IPS-20b (cell line): Measurements from ENCODE around the gene SPECC1.
"Not testable (repeated sequence)": the region's sequence is repeated elsewhere in the genome, so short reads cannot be mapped to it uniquely, and the experiment has no call there.

ENCODE experiments used
- H3K27ac ChIP-seq: one replicate; pipeline ENCODE4 v1.5.1; 2013; ENCODE audit warnings: low read length
- H3K27me3 ChIP-seq: 2 replicates; pipeline ENCODE4 v1.6.1; 2013; ENCODE audit warnings: mild to moderate bottlenecking, low read length, inconsistent platforms; ENCODE audit not compliant: insufficient read depth
- H3K36me3 ChIP-seq: 2 replicates; pipeline ENCODE4 v1.6.1; 2013; ENCODE audit warnings: low read depth, mild to moderate bottlenecking, inconsistent platforms, low read length, moderate library complexity; ENCODE audit not compliant: insufficient read depth
- H3K4me1 ChIP-seq: 2 replicates; pipeline ENCODE4 v1.6.1; 2013; ENCODE audit warnings: mild to moderate bottlenecking, control low read depth, inconsistent platforms, low read length, moderate library complexity; ENCODE audit not compliant: insufficient read depth
- H3K4me3 ChIP-seq: 2 replicates; pipeline ENCODE4 v1.5.1; 2013; ENCODE audit warnings: mild to moderate bottlenecking, low read length, inconsistent platforms
- H3K9ac ChIP-seq: 2 replicates; pipeline ENCODE4 v1.6.1; 2013; ENCODE audit warnings: low read depth, mild to moderate bottlenecking, inconsistent platforms, low read length, moderate library complexity
- H3K9me3 ChIP-seq: 2 replicates; pipeline ENCODE4 v1.6.1; 2013; ENCODE audit warnings: mild to moderate bottlenecking, low read depth, low read length, inconsistent platforms; ENCODE audit not compliant: insufficient read depth

SPECC1 gene

GRCh38 chr17:20225162-20226115 lies 216.3 kb downstream of the SPECC1 start:
- Histone ChIP-seq H3K36me3 (peaks cover 32% of the 10 kb centered on the region), H3K9ac (peak overlapping the region; percentile 1; the same call in 1 of the 2 replicates), H3K27ac (no peak overlapping the region), H3K9me3 (no peaks in the 10 kb centered on the region), H3K4me1 (peaks cover 21% of the 10 kb centered on the region), H3K4me3 (no peak overlapping the region), H3K27me3 (no peaks in the 10 kb centered on the region)

GRCh38 chr17:20226814-20227482 lies 217.8 kb downstream of the SPECC1 start:
- no peak overlapping the region for H3K4me3 ChIP-seq
- H3K9me3 ChIP-seq: no peaks in the 10 kb centered on the region
- no peak overlapping the region; the same call in 1 of the 2 replicates for H3K9ac ChIP-seq
- peaks cover 42% of the 10 kb centered on the region for H3K36me3 ChIP-seq
- H3K27ac ChIP-seq: no peak overlapping the region
- peaks cover 32% of the 10 kb centered on the region for H3K4me1 ChIP-seq
- no peaks in the 10 kb centered on the region for H3K27me3 ChIP-seq

- not testable (repeated sequence) for H3K4me3 ChIP-seq, H3K27ac ChIP-seq, H3K27me3 ChIP-seq, H3K9me3 ChIP-seq, H3K9ac ChIP-seq
- peaks cover 26% of the 10 kb centered on the region for H3K4me1 ChIP-seq
- H3K36me3 ChIP-seq: peaks cover 51% of the 10 kb centered on the region
Observed at GRCh38 chr17:20227720-20228370, 218.7 kb downstream of the SPECC1 start.

- H3K36me3 ChIP-seq: peaks cover 57% of the 10 kb centered on the region
- H3K27ac ChIP-seq: no peak overlapping the region
- no peak overlapping the region for H3K4me3 ChIP-seq
- no peak overlapping the region for H3K9ac ChIP-seq
- no peaks in the 10 kb centered on the region for H3K9me3 ChIP-seq
- no peaks in the 10 kb centered on the region for H3K27me3 ChIP-seq
- H3K4me1 ChIP-seq: peaks cover 26% of the 10 kb centered on the region
Observed at GRCh38 chr17:20228410-20228809, 219.3 kb downstream of the SPECC1 start.

- H3K27me3 ChIP-seq: no peaks in the 10 kb centered on the region
- no peak overlapping the region for H3K27ac ChIP-seq
- H3K9me3 ChIP-seq: no peaks in the 10 kb centered on the region
- H3K4me1 ChIP-seq: peaks cover 26% of the 10 kb centered on the region
- no peak overlapping the region for H3K4me3 ChIP-seq
- no peak overlapping the region for H3K9ac ChIP-seq
- peaks cover 60% of the 10 kb centered on the region for H3K36me3 ChIP-seq
Observed at GRCh38 chr17:20228860-20229259, 219.7 kb downstream of the SPECC1 start.

- Histone ChIP-seq H3K4me3 (no peak overlapping the region), H3K27ac (no peak overlapping the region), H3K27me3 (no peaks in the 10 kb centered on the region), H3K4me1 (peaks cover 15% of the 10 kb centered on the region), H3K9ac (no peak overlapping the region), H3K36me3 (peaks cover 81% of the 10 kb centered on the region), H3K9me3 (no peaks in the 10 kb centered on the region)
Observed at GRCh38 chr17:20230924-20231323, 221.8 kb downstream of the SPECC1 start.

GRCh38 chr17:20232611-20233010 lies 223.5 kb downstream of the SPECC1 start:
- no peak overlapping the region for H3K9ac ChIP-seq
- no peak overlapping the region for H3K4me3 ChIP-seq
- H3K27ac ChIP-seq: no peak overlapping the region
- H3K9me3 ChIP-seq: no peaks in the 10 kb centered on the region
- H3K36me3 ChIP-seq: peaks cover 89% of the 10 kb centered on the region
- no peaks in the 10 kb centered on the region for H3K27me3 ChIP-seq
- H3K4me1 ChIP-seq: peaks cover 11% of the 10 kb centered on the region

GRCh38 chr17:20234276-20234675 lies 225.1 kb downstream of the SPECC1 start:
- Histone ChIP-seq H3K27me3 (no peaks in the 10 kb centered on the region), H3K36me3 (peaks cover 81% of the 10 kb centered on the region), H3K9me3 (no peaks in the 10 kb centered on the region)

GRCh38 chr17:20235747-20236146 lies 226.6 kb downstream of the SPECC1 start:
- no peak overlapping the region for H3K4me3 ChIP-seq
- peaks cover 7% of the 10 kb centered on the region; the same call in 1 of the 2 replicates for H3K4me1 ChIP-seq
- H3K9me3 ChIP-seq: no peaks in the 10 kb centered on the region
- H3K27ac ChIP-seq: no peak overlapping the region
- H3K27me3 ChIP-seq: no peaks in the 10 kb centered on the region
- no peak overlapping the region for H3K9ac ChIP-seq
- H3K36me3 ChIP-seq: peaks cover 69% of the 10 kb centered on the region

More at GRCh38 chr17:20234276-20234675, 225.1 kb downstream of the SPECC1 start:
- no peak overlapping the region for H3K9ac ChIP-seq
- H3K4me3 ChIP-seq: no peak overlapping the region
- H3K4me1 ChIP-seq: peaks cover 11% of the 10 kb centered on the region
- H3K27ac ChIP-seq: no peak overlapping the region

GRCh38 chr17:20236578-20237227 lies 227.5 kb downstream of the SPECC1 start:
- Histone ChIP-seq H3K36me3 (peaks cover 63% of the 10 kb centered on the region), H3K4me1 (no peaks in the 10 kb centered on the region), H3K9me3 (no peaks in the 10 kb centered on the region), H3K4me3 (no peak overlapping the region), H3K9ac (no peak overlapping the region), H3K27me3 (no peaks in the 10 kb centered on the region), H3K27ac (no peak overlapping the region)

- peaks cover 33% of the 10 kb centered on the region for H3K36me3 ChIP-seq
- H3K4me3 ChIP-seq, H3K27ac ChIP-seq, H3K4me1 ChIP-seq, H3K9ac ChIP-seq, H3K27me3 ChIP-seq, H3K9me3 ChIP-seq: not testable (repeated sequence)
Observed at GRCh38 chr17:20239776-20240175, 230.6 kb downstream of the SPECC1 start.
